Loucy (cell line): ENCODE data around the gene KIZ.

Source experiments
- H2AFZ ChIP-seq: fragments of 200-600 bp; sonication (generic); 2 replicates; pipeline ENCODE4 v1.6.0; 2016; ENCODE audit warnings: antibody characterized with exemption, mild to moderate bottlenecking, low read length, moderate library complexity
- H3F3A ChIP-seq: fragments of 200-600 bp; 2 replicates; pipeline ENCODE4 v1.6.0; 2016; ENCODE audit warnings: antibody characterized with exemption, low read depth, mild to moderate bottlenecking
- H3K27me3 ChIP-seq: fragments of 200-600 bp; sonication (generic); 2 replicates; pipeline ENCODE4 v1.6.1; 2014; ENCODE audit warnings: low read length, mild to moderate bottlenecking; ENCODE audit not compliant: insufficient read depth, poor library complexity, severe bottlenecking
- H3K36me3 ChIP-seq: fragments of 200-600 bp; sonication (generic); 2 replicates; pipeline ENCODE4 v1.6.1; 2016; ENCODE audit warnings: low read length; ENCODE audit not compliant: insufficient read depth
- H3K4me1 ChIP-seq: fragments of 200-600 bp; sonication (generic); 2 replicates; pipeline ENCODE4 v1.5.1; 2014; ENCODE audit warnings: low read length, mild to moderate bottlenecking; ENCODE audit not compliant: insufficient read depth, poor library complexity, severe bottlenecking
- H3K4me2 ChIP-seq: fragments of 200-600 bp; sonication (generic); 2 replicates; pipeline ENCODE4 v1.6.0; 2014; ENCODE audit warnings: antibody characterized with exemption, low read length, low read depth, mild to moderate bottlenecking; ENCODE audit not compliant: poor library complexity, severe bottlenecking
- H3K4me3 ChIP-seq: fragments of 200-600 bp; sonication (generic); 2 replicates; pipeline ENCODE4 v1.5.1; 2014; ENCODE audit warnings: low read length, mild to moderate bottlenecking, mixed read lengths; ENCODE audit not compliant: poor library complexity, severe bottlenecking
- H3K79me2 ChIP-seq: fragments of 200-600 bp; sonication (generic); 2 replicates; pipeline ENCODE4 v1.6.1; 2014; ENCODE audit warnings: low read length; ENCODE audit not compliant: insufficient read depth
- H3K9ac ChIP-seq: fragments of 200-600 bp; sonication (generic); 2 replicates; pipeline ENCODE4 v1.6.0; 2014; ENCODE audit warnings: mild to moderate bottlenecking, low read depth, low read length, moderate library complexity; ENCODE audit not compliant: poor library complexity, severe bottlenecking
- H3K9me2 ChIP-seq: fragments of 200-600 bp; sonication (generic); replicated peaks from 2 replicates; pipeline ENCODE4 v1.6.1; 2016; ENCODE audit warnings: low read depth, low read length, mixed read lengths
- H3K9me3 ChIP-seq: fragments of 200-600 bp; sonication (generic); 2 replicates; pipeline ENCODE4 v1.6.1; 2014; ENCODE audit warnings: mild to moderate bottlenecking, antibody characterized with exemption, low read length, low read depth; ENCODE audit not compliant: insufficient read depth
- H4K20me1 ChIP-seq: fragments of 200-600 bp; sonication (generic); 2 replicates; pipeline ENCODE4 v1.6.0; 2014; ENCODE audit warnings: antibody characterized with exemption, low read length, mild to moderate bottlenecking; ENCODE audit not compliant: insufficient read depth, poor library complexity, severe bottlenecking
- EZH2phosphoT487 ChIP-seq: fragments of 200-600 bp; IDR thresholded peaks from 2 replicates; pipeline ENCODE4 v1.6.1; 2018; ENCODE audit warnings: antibody characterized with exemption, mild to moderate bottlenecking, moderate library complexity, borderline replicate concordance
- TF ChIP-seq, protein P1 (sequence below): fragments of 200-600 bp; sonication (generic); conservative IDR thresholded peaks from 2 replicates; pipeline ENCODE4 v1.5.1; 2014; ENCODE audit warnings: mild to moderate bottlenecking, antibody characterized with exemption, low read length

KIZ gene

DNA sequence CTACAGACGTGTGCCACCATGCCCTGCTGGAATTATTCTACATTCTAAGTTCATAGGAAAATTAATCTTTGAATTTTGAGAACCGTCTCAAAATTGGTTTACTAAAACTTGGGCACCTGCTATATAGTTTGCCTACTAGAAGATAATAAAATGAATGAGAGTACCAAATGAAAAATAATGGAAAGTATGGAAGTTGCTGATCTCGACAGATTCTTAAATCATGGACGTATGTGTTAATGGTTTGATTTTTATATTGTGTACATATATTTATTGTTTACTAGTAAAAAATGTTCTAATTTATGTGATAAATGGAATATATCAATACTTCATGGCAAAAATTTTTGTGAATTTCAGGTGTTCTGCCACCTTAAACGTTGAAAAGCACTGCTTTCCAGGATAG, 60.0 kb downstream of the KIZ start:
- Histone ChIP-seq H3K4me1 (peaks cover 28% of the 10 kb centered on the region), H3K9ac (no peak overlapping the region), H3K9me2 (no peaks in the 10 kb centered on the region), H3K36me3 (no peaks in the 10 kb centered on the region), H3K79me2 (no peaks in the 10 kb centered on the region), H2AFZ (no peak overlapping the region), H3K4me3 (no peak overlapping the region), H3F3A (0 out of 2 replicates have a peak, but pooled peaks cover 2% of the 10 kb centered on the region), H4K20me1 (no peaks in the 10 kb centered on the region), H3K4me2 (no peak overlapping the region), H3K27me3 (no peaks in the 10 kb centered on the region), H3K9me3 (no peaks in the 10 kb centered on the region)
- no peak for TF ChIP-seq EZH2phosphoT487
- TF ChIP-seq, protein P1, sequence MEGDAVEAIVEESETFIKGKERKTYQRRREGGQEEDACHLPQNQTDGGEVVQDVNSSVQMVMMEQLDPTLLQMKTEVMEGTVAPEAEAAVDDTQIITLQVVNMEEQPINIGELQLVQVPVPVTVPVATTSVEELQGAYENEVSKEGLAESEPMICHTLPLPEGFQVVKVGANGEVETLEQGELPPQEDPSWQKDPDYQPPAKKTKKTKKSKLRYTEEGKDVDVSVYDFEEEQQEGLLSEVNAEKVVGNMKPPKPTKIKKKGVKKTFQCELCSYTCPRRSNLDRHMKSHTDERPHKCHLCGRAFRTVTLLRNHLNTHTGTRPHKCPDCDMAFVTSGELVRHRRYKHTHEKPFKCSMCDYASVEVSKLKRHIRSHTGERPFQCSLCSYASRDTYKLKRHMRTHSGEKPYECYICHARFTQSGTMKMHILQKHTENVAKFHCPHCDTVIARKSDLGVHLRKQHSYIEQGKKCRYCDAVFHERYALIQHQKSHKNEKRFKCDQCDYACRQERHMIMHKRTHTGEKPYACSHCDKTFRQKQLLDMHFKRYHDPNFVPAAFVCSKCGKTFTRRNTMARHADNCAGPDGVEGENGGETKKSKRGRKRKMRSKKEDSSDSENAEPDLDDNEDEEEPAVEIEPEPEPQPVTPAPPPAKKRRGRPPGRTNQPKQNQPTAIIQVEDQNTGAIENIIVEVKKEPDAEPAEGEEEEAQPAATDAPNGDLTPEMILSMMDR, result no peak

DNA sequence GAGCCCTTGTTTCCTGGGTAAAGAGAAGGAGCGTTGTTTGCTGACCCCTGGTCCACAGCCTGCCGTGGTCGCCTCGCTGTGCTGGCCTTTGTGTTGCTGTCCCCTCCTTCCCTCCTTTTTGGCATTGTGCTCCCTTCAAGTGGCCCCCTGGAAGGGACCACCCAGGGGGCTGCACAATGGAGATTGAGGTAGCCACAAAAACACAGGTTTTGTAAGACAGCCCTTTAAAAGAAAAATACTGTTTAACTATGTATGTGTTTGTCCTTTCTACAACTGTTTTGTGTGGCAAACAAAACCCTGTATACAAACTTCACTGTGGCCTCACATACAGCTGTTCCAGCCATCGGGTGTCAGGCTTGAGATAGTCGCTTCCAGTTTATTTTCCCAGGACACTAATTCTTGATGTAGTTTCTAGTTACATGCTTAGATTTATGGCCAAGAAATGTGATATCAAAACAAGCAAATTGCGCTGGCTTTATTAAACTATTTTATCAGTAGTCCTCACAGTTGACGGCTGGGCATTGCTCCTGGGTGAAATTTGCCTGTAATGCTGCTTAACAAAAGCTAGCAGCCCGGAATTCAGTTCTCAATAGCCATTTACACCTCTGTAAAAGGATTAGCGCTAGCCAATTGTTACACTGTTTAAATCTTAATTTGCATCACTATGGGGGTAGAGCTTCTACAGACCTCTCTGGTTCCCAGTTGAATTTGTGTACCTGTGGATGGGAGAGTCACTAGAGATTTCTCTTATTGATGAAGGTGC, 64.1 kb downstream of the KIZ start:
- Histone ChIP-seq H3K9me2 (no peaks in the 10 kb centered on the region), H3K4me2 (no peak overlapping the region), H3K79me2 (no peaks in the 10 kb centered on the region), H3F3A (no peaks in the 10 kb centered on the region), H2AFZ (no peak overlapping the region), H3K27me3 (no peaks in the 10 kb centered on the region), H3K4me1 (peaks cover 5% of the 10 kb centered on the region), H3K9ac (no peak overlapping the region), H3K36me3 (no peaks in the 10 kb centered on the region), H3K4me3 (no peak overlapping the region), H3K9me3 (no peaks in the 10 kb centered on the region), H4K20me1 (no peaks in the 10 kb centered on the region)
- TF ChIP-seq, protein P1, result no peak
- TF ChIP-seq EZH2phosphoT487, result no peak

DNA sequence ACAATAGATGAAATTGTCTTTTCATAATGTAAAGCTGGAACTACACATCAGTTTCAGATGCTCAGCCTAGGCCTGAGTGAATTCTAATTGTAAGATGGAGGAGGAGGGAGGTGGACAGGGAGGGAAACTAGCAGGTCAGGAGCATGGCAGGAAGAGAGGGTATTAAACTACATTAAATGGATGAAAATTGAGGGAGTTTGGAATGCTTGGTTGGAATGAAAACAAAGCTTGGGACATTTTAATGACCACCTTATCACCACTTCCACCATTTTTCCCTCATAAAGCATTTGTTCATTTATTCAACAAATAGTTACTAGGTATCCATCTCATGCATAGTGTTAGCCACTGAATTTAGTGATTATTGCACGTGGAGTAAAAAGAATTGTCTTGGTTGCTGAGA, 65.0 kb downstream of the KIZ start:
- Histone ChIP-seq H2AFZ (no peak overlapping the region), H4K20me1 (no peaks in the 10 kb centered on the region), H3K79me2 (no peaks in the 10 kb centered on the region), H3K36me3 (no peaks in the 10 kb centered on the region), H3K9me2 (no peaks in the 10 kb centered on the region), H3K4me3 (no peak overlapping the region), H3K9ac (no peak overlapping the region), H3K9me3 (no peaks in the 10 kb centered on the region), H3K27me3 (no peaks in the 10 kb centered on the region), H3K4me2 (no peak overlapping the region), H3K4me1 (peaks cover 5% of the 10 kb centered on the region), H3F3A (no peaks in the 10 kb centered on the region)
- TF ChIP-seq, protein P1, result no peak
- TF ChIP-seq EZH2phosphoT487, result no peak
